Activated CD4-positive, alpha-beta T cell treated with anti-CD3 and anti-CD28 coated beads, Interleukin-2, amount 50 U/mL, for 24 hours (primary cell): ENCODE results near the gene PACS1.
"Not testable (repeated sequence)": the region's sequence is repeated elsewhere in the genome, so short reads cannot be mapped to it uniquely, and the experiment has no call there.

Experiments
- DNase-seq, 2 donors: peaks; one replicate each; pipeline ENCODE4 v3.0.0-alpha.2; 2020; ENCODE audit warnings: low read depth in 1 of 2, low spot score in 1 of 2

The PACS1 gene

GRCh38 chr11:66107600-66108510, 37.8 kb downstream of the PACS1 start:
- no peak for DNase-seq

GRCh38 chr11:66109294-66109693, 39.2 kb downstream of the PACS1 start:
- DNase-seq, result no peak

- DNase-seq, result no peak
Observed at GRCh38 chr11:66111158-66111557, 41.1 kb downstream of the PACS1 start.

GRCh38 chr11:66112041-66112491, 42.0 kb downstream of the PACS1 start:
- DNase-seq, result no peak

- no peak for DNase-seq
Observed at GRCh38 chr11:66112601-66113499, 42.8 kb downstream of the PACS1 start.

GRCh38 chr11:66114957-66115356, 44.9 kb downstream of the PACS1 start:
- DNase-seq, result not testable (repeated sequence)

- no peak for DNase-seq
Observed at GRCh38 chr11:66115638-66116301, 45.7 kb downstream of the PACS1 start.

- DNase-seq, result no peak
Observed at GRCh38 chr11:66116576-66117361, 46.7 kb downstream of the PACS1 start.

GRCh38 chr11:66118847-66119246, 48.8 kb downstream of the PACS1 start:
- no peak for DNase-seq

- DNase-seq, result no peak
Observed at GRCh38 chr11:66119348-66120133, 49.5 kb downstream of the PACS1 start.

GRCh38 chr11:66121466-66121865, 51.4 kb downstream of the PACS1 start:
- DNase-seq, result no peak

- DNase-seq, result no peak
Observed at GRCh38 chr11:66123902-66124301, 53.8 kb downstream of the PACS1 start.

GRCh38 chr11:66124564-66124963, 54.5 kb downstream of the PACS1 start:
- no peak for DNase-seq

GRCh38 chr11:66126064-66126463, 56.0 kb downstream of the PACS1 start:
- DNase-seq, result peak in 1 of 2 donors; percentile 32

- DNase-seq, result peak; percentile 9 to 59
Observed at GRCh38 chr11:66126808-66127555, 56.9 kb downstream of the PACS1 start.

- DNase-seq, result no peak
Observed at GRCh38 chr11:66130978-66131377, 60.9 kb downstream of the PACS1 start.

- no peak for DNase-seq
Observed at GRCh38 chr11:66131937-66132632, 62.0 kb downstream of the PACS1 start.

- no peak for DNase-seq
Observed at GRCh38 chr11:66133216-66133775, 63.2 kb downstream of the PACS1 start.
